NOMO-1 (cell line): ENCODE results near the gene PAQR8.
A peak's percentile ranks its signal among the peaks of the same experiment; 100 is the strongest.

Experiments used
- DNase-seq, 2 experiments: peaks; one replicate each; lab custom pipeline; 2025; ENCODE audit not compliant: unreplicated experiment in 2 of 2; lab: John Stamatoyannopoulos, UW

PAQR8 gene

GRCh38 chr6:52346503-52346902 lies 15.4 kb upstream of the PAQR8 start:
- no peak for DNase-seq

GRCh38 chr6:52347818-52348217 lies 14.1 kb upstream of the PAQR8 start:
- no peak for DNase-seq

- no peak for DNase-seq
Observed at GRCh38 chr6:52351879-52352238, 10.1 kb upstream of the PAQR8 start.

- peak; percentile 87 to 100 for DNase-seq
Observed at GRCh38 chr6:52352239-52353018, 9.5 kb upstream of the PAQR8 start.

GRCh38 chr6:52356017-52356416 lies 5.9 kb upstream of the PAQR8 start:
- DNase-seq: no peak

GRCh38 chr6:52359403-52359802 lies 2.5 kb upstream of the PAQR8 start:
- no peak for DNase-seq

- DNase-seq: no peak
Observed at GRCh38 chr6:52360028-52360427, 1.9 kb upstream of the PAQR8 start.

- peak in 1 of 2 experiments; percentile 41 for DNase-seq
Observed at GRCh38 chr6:52360601-52361413, 1.1 kb upstream of the PAQR8 start.

- DNase-seq: peak; percentile 51 to 57
Observed at GRCh38 chr6:52361414-52361944, 472 bp upstream of the PAQR8 start.

GRCh38 chr6:52362443-52363227 lies 684 bp downstream of the PAQR8 start:
- DNase-seq: no peak

GRCh38 chr6:52363228-52363867 lies 1.4 kb downstream of the PAQR8 start:
- no peak for DNase-seq

- DNase-seq: no peak
Observed at GRCh38 chr6:52364480-52365166, 2.7 kb downstream of the PAQR8 start.

- no peak for DNase-seq
Observed at GRCh38 chr6:52365317-52365716, 3.4 kb downstream of the PAQR8 start.

- DNase-seq: no peak
Observed at GRCh38 chr6:52365866-52366540, 4.1 kb downstream of the PAQR8 start.

- no peak for DNase-seq
Observed at GRCh38 chr6:52368002-52368401, 6.1 kb downstream of the PAQR8 start.

- DNase-seq: no peak
Observed at GRCh38 chr6:52369234-52369633, 7.3 kb downstream of the PAQR8 start.

- peak in 1 of 2 experiments; percentile 13 for DNase-seq
Observed at GRCh38 chr6:52371656-52372191, 9.8 kb downstream of the PAQR8 start.

GRCh38 chr6:52373151-52373690 lies 11.3 kb downstream of the PAQR8 start:
- DNase-seq: no peak

GRCh38 chr6:52374247-52374646 lies 12.3 kb downstream of the PAQR8 start:
- DNase-seq: no peak
